IMR-90 (cell line): ENCODE results near the gene ZNF644. TPM values are rescaled to one million over a fixed set of nuclear protein-coding genes. Genes with fewer than 3 reads are reported as not detected.

Experiments
- ATAC-seq: fragments of 200-7000 bp; cut with Tn5 transposase; 2 replicates; pipeline ENCODE4 v1.9.1; 2020; ENCODE audit warnings: low read depth, mild to moderate bottlenecking, moderate library complexity
- BruUV-seq: library from RNA; stranded (reverse); fragments of 400-500 nt; replicated peaks from 2 replicates; lab custom pipeline; 2021; lab: Mats Ljungman, UMichigan
- CTCF ChIA-PET: fragments of 300-600 bp; formaldehyde crosslinking; extraction: SDS; loops from one replicate; lab custom pipeline; 2021; ENCODE audit warnings: antibody characterized with exemption; lab: Yijun Ruan, JAX
- POLR2A ChIA-PET: fragments of 300-600 bp; sonication (Branson Sonifier 250); formaldehyde crosslinking; loops from one replicate; lab custom pipeline; 2022; ENCODE audit warnings: antibody characterized with exemption; ENCODE audit not compliant: unreplicated experiment; lab: Charles Lee
- DNase-seq: peaks from one replicate; pipeline ENCODE4 v3.0.0; 2013
- H2AFZ ChIP-seq: replicated peaks from 2 replicates; pipeline ENCODE3; 2013; ENCODE audit warnings: low read length, mild to moderate bottlenecking; ENCODE audit not compliant: poor library complexity
- H2AK5ac ChIP-seq: 2 replicates; pipeline ENCODE4 v1.6.1; 2013; ENCODE audit warnings: low read depth, low read length, inconsistent platforms
- H2AK9ac ChIP-seq: replicated peaks from 2 replicates; pipeline ENCODE3; 2013; ENCODE audit warnings: mild to moderate bottlenecking, low read depth, low read length, moderate library complexity; ENCODE audit not compliant: poor library complexity
- H2BK120ac ChIP-seq: 2 replicates; pipeline ENCODE4 v1.6.1; 2013; ENCODE audit warnings: low read depth, low read length, inconsistent platforms
- H2BK15ac ChIP-seq: 3 replicates; pipeline ENCODE4 v1.6.1; 2013; ENCODE audit warnings: low read depth, low read length, inconsistent platforms
- H2BK20ac ChIP-seq: 2 replicates; pipeline ENCODE4 v1.6.1; 2013; ENCODE audit warnings: low read depth, mild to moderate bottlenecking, inconsistent platforms, low read length, moderate library complexity
- H2BK5ac ChIP-seq: 2 replicates; pipeline ENCODE4 v1.6.1; 2013; ENCODE audit warnings: mild to moderate bottlenecking, low read depth, low read length, inconsistent platforms; ENCODE audit not compliant: poor library complexity, severe bottlenecking
- H3K14ac ChIP-seq: replicated peaks from 2 replicates; pipeline ENCODE4 v1.6.1; 2013; ENCODE audit warnings: low read depth, low read length, inconsistent platforms
- H3K18ac ChIP-seq: 2 replicates; pipeline ENCODE4 v1.6.1; 2013; ENCODE audit warnings: low read depth, low read length, control low read depth
- H3K23ac ChIP-seq: 2 replicates; pipeline ENCODE4 v1.6.1; 2013; ENCODE audit warnings: low read depth, low read length, inconsistent platforms
- H3K27ac ChIP-seq: 2 replicates; pipeline ENCODE4 v1.5.1; 2013; ENCODE audit warnings: mild to moderate bottlenecking, control low read depth, low read length; ENCODE audit not compliant: insufficient read depth
- H3K27me3 ChIP-seq: 2 replicates; pipeline ENCODE4 v1.6.1; 2013; ENCODE audit warnings: low read length; ENCODE audit not compliant: control insufficient read depth, insufficient read depth
- H3K36me3 ChIP-seq: 2 replicates; pipeline ENCODE4 v1.6.1; 2013; ENCODE audit warnings: low read length, mixed read lengths; ENCODE audit not compliant: control insufficient read depth, insufficient read depth
- H3K4ac ChIP-seq: 2 replicates; pipeline ENCODE4 v1.6.1; 2013; ENCODE audit warnings: low read depth, low read length, inconsistent platforms
- H3K4me1 ChIP-seq: 2 replicates; pipeline ENCODE4 v1.6.1; 2013; ENCODE audit warnings: low read length, mixed read lengths; ENCODE audit not compliant: control insufficient read depth, insufficient read depth
- H3K4me2 ChIP-seq: 2 replicates; pipeline ENCODE4 v1.6.1; 2013; ENCODE audit warnings: low read depth, mild to moderate bottlenecking, control low read depth, low read length, moderate library complexity
- H3K4me3 ChIP-seq: 2 replicates; pipeline ENCODE4 v1.5.1; 2013; ENCODE audit warnings: low read depth, mild to moderate bottlenecking, control low read depth, low read length, moderate library complexity; ENCODE audit not compliant: insufficient read depth
- H3K56ac ChIP-seq: 2 replicates; pipeline ENCODE4 v1.6.1; 2013; ENCODE audit warnings: low read length, inconsistent platforms; ENCODE audit not compliant: insufficient read depth; ENCODE audit errors: extremely low read depth
- H3K79me1 ChIP-seq, 2 experiments: 2 replicates each; pipeline ENCODE4 v1.6.1; 2013; ENCODE audit warnings: low read length in 2 of 2, inconsistent platforms in 1 of 2, low read depth in 1 of 2
- H3K9ac ChIP-seq: 2 replicates; pipeline ENCODE4 v1.6.1; 2013; ENCODE audit warnings: low read depth, low read length, control low read depth
- H3K9me1 ChIP-seq: 2 replicates; pipeline ENCODE4 v1.6.1; 2013; ENCODE audit warnings: low read length, inconsistent platforms; ENCODE audit not compliant: insufficient read depth
- H3K9me3 ChIP-seq: 2 replicates; pipeline ENCODE4 v1.6.1; 2013; ENCODE audit warnings: low read length; ENCODE audit not compliant: control insufficient read depth, insufficient read depth
- H4K20me1 ChIP-seq: 2 replicates; pipeline ENCODE4 v1.6.1; 2013; ENCODE audit warnings: low read length, inconsistent platforms; ENCODE audit not compliant: insufficient read depth
- H4K5ac ChIP-seq: 2 replicates; pipeline ENCODE4 v1.6.1; 2013; ENCODE audit warnings: mild to moderate bottlenecking, low read depth, low read length, control low read depth
- H4K8ac ChIP-seq, 2 experiments: 2 replicates each; pipeline ENCODE4 v1.6.1; 2013; ENCODE audit warnings: low read depth in 2 of 2, low read length in 2 of 2, control low read depth in 1 of 2, inconsistent platforms in 1 of 2
- H4K91ac ChIP-seq: 2 replicates; pipeline ENCODE4 v1.6.1; 2013; ENCODE audit warnings: low read depth, low read length, inconsistent platforms; ENCODE audit not compliant: insufficient read depth
- CHD1 ChIP-seq: IDR thresholded peaks from 2 replicates; pipeline ENCODE4 v1.6.1; 2012; ENCODE audit warnings: low read depth, low read length, improper control_type of control experiment
- FOS ChIP-seq: fragments of 150-350 bp; IDR thresholded peaks from 2 replicates; pipeline ENCODE4 v1.6.1; 2016; ENCODE audit warnings: low read depth, low read length
- MAFK ChIP-seq: IDR thresholded peaks from 2 replicates; pipeline ENCODE4 v1.6.1; 2012; ENCODE audit warnings: low read depth, low read length, improper control_type of control experiment
- NFE2L2 ChIP-seq: fragments of 150-350 bp; IDR thresholded peaks from 2 replicates; pipeline ENCODE4 v1.6.1; 2016; ENCODE audit warnings: low read depth, mild to moderate bottlenecking, low read length
- POLR2A ChIP-seq: IDR thresholded peaks from 2 replicates; pipeline ENCODE4 v1.6.1; 2012; ENCODE audit warnings: mild to moderate bottlenecking, low read depth, low read length
- RCOR1 ChIP-seq: IDR thresholded peaks from 2 replicates; pipeline ENCODE4 v1.6.1; 2012; ENCODE audit warnings: mild to moderate bottlenecking, low read length, improper control_type of control experiment; ENCODE audit not compliant: insufficient replicate concordance
- RFX5 ChIP-seq: IDR thresholded peaks from 2 replicates; pipeline ENCODE4 v1.8.0; 2012; ENCODE audit warnings: low read depth, mild to moderate bottlenecking, low read length, moderate library complexity
- SMC3 ChIP-seq: fragments of 150-350 bp; IDR thresholded peaks from 2 replicates; pipeline ENCODE4 v1.6.1; 2016; ENCODE audit warnings: low read depth, mild to moderate bottlenecking, antibody characterized with exemption, low read length, moderate library complexity
- WGBS, 2 experiments: methylation state at CpG; one replicate each; pipeline versions ENCODE4 v1.1.5 to v1.1.7; 2013; ENCODE audit warnings: missing lambda C conversion rate in 2 of 2; ENCODE audit not compliant: insufficient read length in 1 of 2; ENCODE audit errors: extremely low coverage in 2 of 2; 5-methylcytosine and 5-hydroxymethylcytosine counted together
- dilution Hi-C: fragments of 300-500 bp; cut with HindIII; formaldehyde crosslinking; loops from one replicate; pipeline ENCODE4 v1.14.3; 2018; ENCODE audit warnings: low sequenced_read_pairs; ENCODE audit not compliant: unreplicated experiment
- in situ Hi-C: fragments of 300-500 bp; cut with MboI; formaldehyde crosslinking; loops from 3 replicates; pipeline ENCODE4 v1.14.3; 2019; ENCODE audit warnings: low sequenced_read_pairs, inconsistent platforms, mixed read lengths
- intact Hi-C: fragments of 100-400 bp; cut with micrococcal nuclease; formaldehyde crosslinking; loops from 2 replicates; pipeline ENCODE4 v1.10.0; 2022
- polyA plus RNA-seq, 3 experiments: library from polyadenylated mRNA; depleted of rRNA; stranded (reverse); fragments of >200 nt; gene quantifications; 2 replicates each; pipeline ENCODE4 v1.2.3, GENCODE V29; 2012; ENCODE audit warnings: low replicate concordance in 1 of 3
- total RNA-seq: library from RNA; depleted of rRNA; stranded (reverse); fragments of >200 nt; gene quantifications from 2 replicates; pipeline ENCODE4 v1.2.3, GENCODE V29; 2012

Gene ZNF644
- total and polyA plus RNA-seq, 2 of the 4 experiments (the other 2 are of a cell fraction), result 9.0 to 45.3 TPM

DNA sequence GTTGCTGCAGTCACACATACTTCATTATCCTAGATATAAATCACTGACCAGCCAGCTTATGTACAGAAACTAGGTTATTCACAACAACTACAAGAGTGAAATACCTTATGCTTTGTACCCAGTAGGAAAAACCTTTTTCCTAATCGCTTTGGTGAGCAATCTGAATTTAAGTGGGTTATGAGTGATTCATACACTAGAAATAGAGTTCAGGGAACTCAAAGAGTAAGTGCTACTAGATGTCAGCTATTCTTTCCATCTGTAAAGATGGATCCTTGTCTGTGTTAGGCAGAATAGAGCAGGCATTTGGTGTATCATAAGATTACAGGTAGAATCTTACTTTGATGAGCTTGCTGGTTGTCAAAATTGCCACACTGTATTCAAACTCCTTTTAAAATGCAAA is 101.9 kb downstream of the ZNF644 start:
- Histone ChIP-seq H2AFZ (no peak overlapping the region), H3K9me1 (peaks cover 3% of the 10 kb centered on the region; the same call in 1 of the 2 replicates), H3K9ac (no peak overlapping the region), H3K4me1 (peaks cover 10% of the 10 kb centered on the region), H2BK5ac (no peak overlapping the region), H2BK20ac (no peak overlapping the region), H3K18ac (no peak overlapping the region), H4K20me1 (peaks cover 25% of the 10 kb centered on the region; the same call in 1 of the 2 replicates), H3K4me2 (no peak overlapping the region), H3K4me3 (no peak overlapping the region), H4K91ac (no peak overlapping the region), H3K36me3 (peaks cover 4% of the 10 kb centered on the region; the same call in 1 of the 2 replicates), H3K23ac (no peak overlapping the region), H4K5ac (no peak overlapping the region), H2BK15ac (no peak overlapping the region), H3K27me3 (no peaks in the 10 kb centered on the region), H2AK9ac (no peak overlapping the region), H3K14ac (no peak overlapping the region), H2AK5ac (no peak overlapping the region), H3K9me3 (no peaks in the 10 kb centered on the region), H3K4ac (no peak overlapping the region), H4K8ac (no peak overlapping the region), H2BK120ac (no peak overlapping the region), H3K56ac (no peak overlapping the region), H3K79me1 (peaks cover 10 to 37% of the 10 kb centered on the region in 2 experiments; a peak in 3 of 4 replicates), H3K27ac (no peak overlapping the region)
- dilution Hi-C loops (no loop called here), intact Hi-C loops (no loop called here), in situ Hi-C loops (no loop called here)
- no CpG with 5 or more reads among the region's 1 CpG for WGBS, 2 experiments
- BruUV-seq, result no TSS peak
- no peak for TF ChIP-seq RFX5
- TF ChIP-seq CHD1, result no peak
- no peak for TF ChIP-seq POLR2A
- TF ChIP-seq NFE2L2, result no peak
- TF ChIP-seq RCOR1, result no peak
- TF ChIP-seq MAFK, result no peak
- TF ChIP-seq SMC3, result no peak
- TF ChIP-seq FOS, result no peak
- DNase-seq (peak; percentile 30), ATAC-seq (no peak)
- CTCF ChIA-PET, result no interaction called here
- POLR2A ChIA-PET, result no interaction called here
